Liver (tissue), 9 donors: Measurements from ENCODE around the gene SORCS2. TPM values are rescaled to one million over a fixed set of nuclear protein-coding genes. Genes with fewer than 3 reads are reported as not detected.

Experiments
- DNase-seq: peaks from one replicate; pipeline ENCODE4 v3.0.0-alpha.2; 2017; ENCODE audit warnings: low spot score
- H3K27ac ChIP-seq, 2 donors: one replicate each; pipeline ENCODE4 v1.7.0; 2013; ENCODE audit warnings: inconsistent platforms in 2 of 2, low read length in 2 of 2, control low read depth in 1 of 2, low read depth in 1 of 2, mild to moderate bottlenecking in 1 of 2
- H3K27me3 ChIP-seq, 4 donors: one replicate each; pipeline versions ENCODE4 v1.6.1 to v1.7.0; 2013; ENCODE audit warnings: low read length in 3 of 4, inconsistent platforms in 1 of 4, mild to moderate bottlenecking in 1 of 4, moderate library complexity in 1 of 4; ENCODE audit not compliant: control insufficient read depth in 4 of 4, insufficient read depth in 4 of 4
- H3K36me3 ChIP-seq, 4 donors: one replicate each; pipeline versions ENCODE4 v1.6.1 to v1.7.0; 2013; ENCODE audit warnings: low read length in 3 of 4, mild to moderate bottlenecking in 3 of 4, low read depth in 1 of 4, moderate library complexity in 1 of 4; ENCODE audit not compliant: control insufficient read depth in 4 of 4, insufficient read depth in 3 of 4
- H3K4me1 ChIP-seq, 4 donors: one replicate each; pipeline versions ENCODE4 v1.6.1 to v1.7.0; 2013; ENCODE audit warnings: low read length in 3 of 4, mild to moderate bottlenecking in 3 of 4, moderate library complexity in 1 of 4; ENCODE audit not compliant: control insufficient read depth in 4 of 4, insufficient read depth in 4 of 4
- H3K4me3 ChIP-seq, 3 donors: one replicate each; pipeline versions ENCODE4 v1.6.1 to v1.7.0; 2013; ENCODE audit warnings: low read length in 3 of 3, control low read depth in 1 of 3, low read depth in 1 of 3, mild to moderate bottlenecking in 1 of 3
- H3K9ac ChIP-seq, 2 donors: one replicate each; pipeline ENCODE4 v1.7.0; 2013; ENCODE audit warnings: low read length in 2 of 2, mild to moderate bottlenecking in 2 of 2, moderate library complexity in 2 of 2, control low read depth in 1 of 2, low read depth in 1 of 2
- H3K9me3 ChIP-seq, 4 donors: one replicate each; pipeline versions ENCODE4 v1.6.1 to v1.7.0; 2013; ENCODE audit warnings: low read length in 3 of 4; ENCODE audit not compliant: control insufficient read depth in 4 of 4
- EGR1 ChIP-seq, 2 donors: IDR thresholded peaks; 2 replicates each; pipeline ENCODE4 v1.6.1; 2016 to 2018; ENCODE audit warnings: antibody characterized with exemption in 2 of 2, low read depth in 2 of 2
- FOXA1 ChIP-seq: IDR thresholded peaks from 2 replicates; pipeline ENCODE4 v1.6.1; 2016; ENCODE audit warnings: antibody characterized with exemption
- FOXA2 ChIP-seq: IDR thresholded peaks from 2 replicates; pipeline ENCODE4 v1.6.1; 2016; ENCODE audit warnings: antibody characterized with exemption
- GABPA ChIP-seq, 2 donors: IDR thresholded peaks in 1 of 2; conservative IDR thresholded peaks in 1 of 2; 2 replicates each; pipeline ENCODE4 v1.6.1; 2016; ENCODE audit warnings: antibody characterized with exemption in 2 of 2, mild to moderate bottlenecking in 1 of 2, moderate library complexity in 1 of 2
- HNF4A ChIP-seq, 2 donors: conservative IDR thresholded peaks; 2 replicates each; pipeline ENCODE4 v1.6.1; 2016; ENCODE audit warnings: antibody characterized with exemption in 2 of 2, mild to moderate bottlenecking in 2 of 2
- HNF4G ChIP-seq: IDR thresholded peaks from 2 replicates; pipeline ENCODE4 v1.6.1; 2016; ENCODE audit warnings: antibody characterized with exemption
- JUND ChIP-seq, 2 donors: IDR thresholded peaks; 2 replicates each; pipeline ENCODE4 v1.6.1; 2016; ENCODE audit warnings: antibody characterized with exemption in 2 of 2
- NR2F2 ChIP-seq: IDR thresholded peaks from 2 replicates; pipeline ENCODE4 v1.6.1; 2016; ENCODE audit warnings: antibody characterized with exemption
- RAD21 ChIP-seq, 2 donors: IDR thresholded peaks; 2 replicates each; pipeline ENCODE4 v1.6.1; 2016; ENCODE audit warnings: antibody characterized with exemption in 2 of 2, mild to moderate bottlenecking in 2 of 2
- RXRA ChIP-seq, 2 donors: IDR thresholded peaks; 2 replicates each; pipeline ENCODE4 v1.6.1; 2017 to 2018; ENCODE audit warnings: antibody characterized with exemption in 2 of 2, mild to moderate bottlenecking in 1 of 2
- SP1 ChIP-seq: IDR thresholded peaks from 2 replicates; pipeline ENCODE4 v1.6.1; 2018; ENCODE audit warnings: antibody characterized with exemption, mild to moderate bottlenecking
- TAF1 ChIP-seq: conservative IDR thresholded peaks from 2 replicates; pipeline ENCODE4 v1.6.1; 2016; ENCODE audit warnings: antibody characterized with exemption, mild to moderate bottlenecking
- YY1 ChIP-seq: IDR thresholded peaks from 2 replicates; pipeline ENCODE4 v1.6.1; 2016; ENCODE audit warnings: antibody characterized with exemption, mild to moderate bottlenecking
- WGBS: extraction: QIAGEN DNeasy Blood & Tissue Kit; methylation state at CpG from one replicate; pipeline ENCODE4 v1.1.7; 2013; 5-methylcytosine and 5-hydroxymethylcytosine counted together
- polyA plus RNA-seq, 2 donors: library from polyadenylated mRNA; stranded (reverse) in 1 of 2; unstranded in 1 of 2; fragments of 200-250 nt in 1 of 2; fragments of >200 nt in 1 of 2; fragmentation: Nextera tagmentation in 1 of 2; extraction: Ambion mirVana in 1 of 2; gene quantifications; one replicate each; pipeline versions ENCODE4 v1.2.1 to v1.2.3, GENCODE V29; 2013 to 2015
- total RNA-seq, 2 donors: library from RNA; depleted of rRNA; stranded (reverse); fragments of >200 nt; gene quantifications; one replicate each; pipeline ENCODE4 v1.2.3, GENCODE V29; 2014
- TF ChIP-seq, protein P1 (sequence below): IDR thresholded peaks from 2 replicates; pipeline ENCODE4 v1.6.1; 2016; ENCODE audit warnings: antibody characterized with exemption
- TF ChIP-seq, protein P2 (sequence below): fragments of 150-350 bp; IDR thresholded peaks from 2 replicates; pipeline ENCODE4 v1.5.1; 2017; ENCODE audit warnings: improper control_type of control experiment, low read depth, low read length; ENCODE audit not compliant: missing input control
- TF ChIP-seq, protein P3 (sequence below): IDR thresholded peaks from 2 replicates; pipeline ENCODE4 v1.6.1; 2016; ENCODE audit warnings: antibody characterized with exemption, mild to moderate bottlenecking
- TF ChIP-seq, protein P4 (sequence below): IDR thresholded peaks from 2 replicates; pipeline ENCODE4 v1.6.1; 2016; ENCODE audit warnings: antibody characterized with exemption
- TF ChIP-seq, protein P5 (sequence below): IDR thresholded peaks from 2 replicates; pipeline ENCODE4 v1.6.1; 2016; ENCODE audit warnings: antibody characterized with exemption
- donor health status: healthy.
- donor health status: healthy.
- donor health status: healthy.
- donor health status: healthy.
- donor health status: healthy.

Gene SORCS2
- total and polyA plus RNA-seq, 4 donors, result 0.10 to 1.4 (median 0.92) TPM

DNA sequence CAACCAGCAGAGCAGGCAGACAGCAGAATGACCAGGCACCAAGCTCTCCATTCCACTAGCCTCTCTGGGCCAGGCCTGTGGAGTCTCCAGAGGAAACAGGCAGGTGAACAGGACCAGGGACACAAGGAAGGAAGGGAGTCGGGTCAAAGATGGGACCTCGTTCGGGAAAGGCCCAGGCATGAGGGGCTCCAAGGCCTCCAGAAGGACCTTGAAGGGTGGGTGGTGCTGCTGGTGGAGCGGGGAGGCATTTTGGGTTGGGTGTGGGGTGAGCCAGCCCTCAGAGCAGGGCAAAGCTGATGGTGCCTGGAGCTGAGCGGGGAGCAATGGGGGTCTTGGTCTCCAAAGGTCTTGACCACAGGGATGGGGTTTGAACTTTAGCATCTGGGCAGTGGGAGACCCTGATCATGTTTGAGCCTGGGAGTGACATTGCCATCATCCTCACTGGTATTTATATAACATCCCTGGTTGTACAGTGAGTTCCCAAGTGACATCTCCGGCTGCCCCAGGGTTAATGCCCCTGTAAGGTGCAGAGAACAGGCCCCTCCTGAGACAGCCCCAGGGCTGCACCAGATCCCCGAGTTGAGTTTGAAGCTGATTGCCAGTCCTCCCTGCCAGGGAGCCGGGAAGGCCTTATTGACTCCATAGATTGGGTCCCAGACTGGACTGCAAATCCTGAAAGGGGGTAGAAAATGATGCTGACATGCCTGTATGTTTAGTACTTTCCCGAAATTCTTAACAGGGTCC lies 189.7 kb downstream of the SORCS2 start:
- Histone ChIP-seq H3K27ac (no peak overlapping the region), H3K9ac (no peak overlapping the region), H3K36me3 (no peaks in the 10 kb centered on the region), H3K27me3 (no peaks in the 10 kb centered on the region), H3K4me1 (no peaks in the 10 kb centered on the region), H3K4me3 (no peak overlapping the region), H3K9me3 (no peaks in the 10 kb centered on the region)
- TF ChIP-seq YY1 (no peak), HNF4G (no peak), GABPA (IDR thresholded peaks at IDR 0.05 in 1 of 2, conservative IDR thresholded peaks at IDR 0.05 in 1 of 2) (no peak)
- TF ChIP-seq, protein P1, sequence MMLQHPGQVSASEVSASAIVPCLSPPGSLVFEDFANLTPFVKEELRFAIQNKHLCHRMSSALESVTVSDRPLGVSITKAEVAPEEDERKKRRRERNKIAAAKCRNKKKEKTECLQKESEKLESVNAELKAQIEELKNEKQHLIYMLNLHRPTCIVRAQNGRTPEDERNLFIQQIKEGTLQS, result no peak
- no peak for DNase-seq
- 89% methylated on average over 9 of the region's 9 CpGs for whole genome bisulfite sequencing

DNA sequence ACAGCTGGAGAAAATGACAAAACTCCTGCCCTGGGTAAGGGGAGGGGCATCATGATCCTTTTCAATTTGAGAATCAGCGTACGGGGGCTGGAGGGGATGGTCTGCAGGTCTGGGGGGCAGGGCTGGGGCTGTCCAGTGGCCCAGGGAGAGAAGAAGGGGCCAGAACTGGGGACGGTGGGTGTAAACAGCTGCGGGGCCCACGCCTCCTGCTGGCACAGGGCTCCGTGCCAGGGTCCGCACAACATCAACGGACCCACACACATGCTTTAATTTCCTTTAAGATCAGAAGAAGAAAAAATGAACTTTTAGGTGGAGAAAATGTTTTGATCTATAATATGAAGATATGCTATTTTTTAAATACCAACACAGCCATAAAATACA lies 190.3 kb downstream of the SORCS2 start:
- WGBS, result 74% methylated on average over 8 of the region's 8 CpGs
- Histone ChIP-seq H3K4me3 (no peak overlapping the region), H3K4me1 (no peaks in the 10 kb centered on the region), H3K9me3 (no peaks in the 10 kb centered on the region), H3K36me3 (no peaks in the 10 kb centered on the region), H3K27ac (no peak overlapping the region), H3K27me3 (no peaks in the 10 kb centered on the region), H3K9ac (no peak overlapping the region)
- TF ChIP-seq, protein P2, sequence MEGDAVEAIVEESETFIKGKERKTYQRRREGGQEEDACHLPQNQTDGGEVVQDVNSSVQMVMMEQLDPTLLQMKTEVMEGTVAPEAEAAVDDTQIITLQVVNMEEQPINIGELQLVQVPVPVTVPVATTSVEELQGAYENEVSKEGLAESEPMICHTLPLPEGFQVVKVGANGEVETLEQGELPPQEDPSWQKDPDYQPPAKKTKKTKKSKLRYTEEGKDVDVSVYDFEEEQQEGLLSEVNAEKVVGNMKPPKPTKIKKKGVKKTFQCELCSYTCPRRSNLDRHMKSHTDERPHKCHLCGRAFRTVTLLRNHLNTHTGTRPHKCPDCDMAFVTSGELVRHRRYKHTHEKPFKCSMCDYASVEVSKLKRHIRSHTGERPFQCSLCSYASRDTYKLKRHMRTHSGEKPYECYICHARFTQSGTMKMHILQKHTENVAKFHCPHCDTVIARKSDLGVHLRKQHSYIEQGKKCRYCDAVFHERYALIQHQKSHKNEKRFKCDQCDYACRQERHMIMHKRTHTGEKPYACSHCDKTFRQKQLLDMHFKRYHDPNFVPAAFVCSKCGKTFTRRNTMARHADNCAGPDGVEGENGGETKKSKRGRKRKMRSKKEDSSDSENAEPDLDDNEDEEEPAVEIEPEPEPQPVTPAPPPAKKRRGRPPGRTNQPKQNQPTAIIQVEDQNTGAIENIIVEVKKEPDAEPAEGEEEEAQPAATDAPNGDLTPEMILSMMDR, result no peak
- no peak for TF ChIP-seq EGR1 (IDR thresholded peaks at IDR 0.05; ENCODE audit: low read depth in 2 of 2)
- no peak for TF ChIP-seq SP1
- TF ChIP-seq FOXA1, result no peak
- no peak for TF ChIP-seq TAF1
- no peak for TF ChIP-seq HNF4G
- TF ChIP-seq GABPA (IDR thresholded peaks at IDR 0.05 in 1 of 2, conservative IDR thresholded peaks at IDR 0.05 in 1 of 2), result no peak
- no peak for TF ChIP-seq HNF4A (conservative IDR thresholded peaks at IDR 0.05)
- TF ChIP-seq FOXA2, result no peak
- TF ChIP-seq YY1, result no peak
- TF ChIP-seq NR2F2, result no peak
- TF ChIP-seq, protein P1, result no peak
- TF ChIP-seq, protein P3, sequence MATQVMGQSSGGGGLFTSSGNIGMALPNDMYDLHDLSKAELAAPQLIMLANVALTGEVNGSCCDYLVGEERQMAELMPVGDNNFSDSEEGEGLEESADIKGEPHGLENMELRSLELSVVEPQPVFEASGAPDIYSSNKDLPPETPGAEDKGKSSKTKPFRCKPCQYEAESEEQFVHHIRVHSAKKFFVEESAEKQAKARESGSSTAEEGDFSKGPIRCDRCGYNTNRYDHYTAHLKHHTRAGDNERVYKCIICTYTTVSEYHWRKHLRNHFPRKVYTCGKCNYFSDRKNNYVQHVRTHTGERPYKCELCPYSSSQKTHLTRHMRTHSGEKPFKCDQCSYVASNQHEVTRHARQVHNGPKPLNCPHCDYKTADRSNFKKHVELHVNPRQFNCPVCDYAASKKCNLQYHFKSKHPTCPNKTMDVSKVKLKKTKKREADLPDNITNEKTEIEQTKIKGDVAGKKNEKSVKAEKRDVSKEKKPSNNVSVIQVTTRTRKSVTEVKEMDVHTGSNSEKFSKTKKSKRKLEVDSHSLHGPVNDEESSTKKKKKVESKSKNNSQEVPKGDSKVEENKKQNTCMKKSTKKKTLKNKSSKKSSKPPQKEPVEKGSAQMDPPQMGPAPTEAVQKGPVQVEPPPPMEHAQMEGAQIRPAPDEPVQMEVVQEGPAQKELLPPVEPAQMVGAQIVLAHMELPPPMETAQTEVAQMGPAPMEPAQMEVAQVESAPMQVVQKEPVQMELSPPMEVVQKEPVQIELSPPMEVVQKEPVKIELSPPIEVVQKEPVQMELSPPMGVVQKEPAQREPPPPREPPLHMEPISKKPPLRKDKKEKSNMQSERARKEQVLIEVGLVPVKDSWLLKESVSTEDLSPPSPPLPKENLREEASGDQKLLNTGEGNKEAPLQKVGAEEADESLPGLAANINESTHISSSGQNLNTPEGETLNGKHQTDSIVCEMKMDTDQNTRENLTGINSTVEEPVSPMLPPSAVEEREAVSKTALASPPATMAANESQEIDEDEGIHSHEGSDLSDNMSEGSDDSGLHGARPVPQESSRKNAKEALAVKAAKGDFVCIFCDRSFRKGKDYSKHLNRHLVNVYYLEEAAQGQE, result no peak
- no peak for TF ChIP-seq JUND (IDR thresholded peaks at IDR 0.05)
- no peak for TF ChIP-seq RAD21 (IDR thresholded peaks at IDR 0.05)
- TF ChIP-seq, protein P4, sequence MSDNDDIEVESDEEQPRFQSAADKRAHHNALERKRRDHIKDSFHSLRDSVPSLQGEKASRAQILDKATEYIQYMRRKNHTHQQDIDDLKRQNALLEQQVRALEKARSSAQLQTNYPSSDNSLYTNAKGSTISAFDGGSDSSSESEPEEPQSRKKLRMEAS, result no peak
- no peak for TF ChIP-seq RXRA (IDR thresholded peaks at IDR 0.05)
- TF ChIP-seq, protein P5, sequence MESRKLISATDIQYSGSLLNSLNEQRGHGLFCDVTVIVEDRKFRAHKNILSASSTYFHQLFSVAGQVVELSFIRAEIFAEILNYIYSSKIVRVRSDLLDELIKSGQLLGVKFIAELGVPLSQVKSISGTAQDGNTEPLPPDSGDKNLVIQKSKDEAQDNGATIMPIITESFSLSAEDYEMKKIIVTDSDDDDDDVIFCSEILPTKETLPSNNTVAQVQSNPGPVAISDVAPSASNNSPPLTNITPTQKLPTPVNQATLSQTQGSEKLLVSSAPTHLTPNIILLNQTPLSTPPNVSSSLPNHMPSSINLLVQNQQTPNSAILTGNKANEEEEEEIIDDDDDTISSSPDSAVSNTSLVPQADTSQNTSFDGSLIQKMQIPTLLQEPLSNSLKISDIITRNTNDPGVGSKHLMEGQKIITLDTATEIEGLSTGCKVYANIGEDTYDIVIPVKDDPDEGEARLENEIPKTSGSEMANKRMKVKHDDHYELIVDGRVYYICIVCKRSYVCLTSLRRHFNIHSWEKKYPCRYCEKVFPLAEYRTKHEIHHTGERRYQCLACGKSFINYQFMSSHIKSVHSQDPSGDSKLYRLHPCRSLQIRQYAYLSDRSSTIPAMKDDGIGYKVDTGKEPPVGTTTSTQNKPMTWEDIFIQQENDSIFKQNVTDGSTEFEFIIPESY, result no peak
- no peak for DNase-seq
